GM21423 (cell line): ENCODE measurements around the gene LRRC18.

Experiments used
- ATAC-seq: cut with Tn5 transposase; IDR thresholded peaks from one replicate; pipeline ENCODE4 v1.9.1; 2021; ENCODE audit warnings: mild to moderate bottlenecking, moderate library complexity; ENCODE audit not compliant: unreplicated experiment

LRRC18 gene

GRCh38 chr10:48923748-48924147, 15.9 kb downstream of the LRRC18 start:
- ATAC-seq, result no peak

- ATAC-seq, result no peak
Observed at GRCh38 chr10:48913674-48914073, 26.0 kb downstream of the LRRC18 start.

- no peak for ATAC-seq
Observed at GRCh38 chr10:48910548-48910947, 29.1 kb downstream of the LRRC18 start.

- no peak for ATAC-seq
Observed at GRCh38 chr10:48907730-48908129, 31.9 kb downstream of the LRRC18 start.

GRCh38 chr10:48906841-48907240, 32.8 kb downstream of the LRRC18 start:
- no peak for ATAC-seq

GRCh38 chr10:48905311-48905710, 34.3 kb downstream of the LRRC18 start:
- no peak for ATAC-seq

- no peak for ATAC-seq
Observed at GRCh38 chr10:48904861-48905260, 34.8 kb downstream of the LRRC18 start.

GRCh38 chr10:48903151-48903550, 36.5 kb downstream of the LRRC18 start:
- ATAC-seq, result no peak

- ATAC-seq, result no peak
Observed at GRCh38 chr10:48902096-48902495, 37.5 kb downstream of the LRRC18 start.

GRCh38 chr10:48901319-48901718, 38.3 kb downstream of the LRRC18 start:
- ATAC-seq, result no peak

GRCh38 chr10:48900371-48900801, 39.3 kb downstream of the LRRC18 start:
- no peak for ATAC-seq

GRCh38 chr10:48899781-48900180, 39.9 kb downstream of the LRRC18 start:
- ATAC-seq, result no peak

GRCh38 chr10:48898426-48898825, 41.2 kb downstream of the LRRC18 start:
- ATAC-seq, result no peak

GRCh38 chr10:48897441-48897790, 42.2 kb downstream of the LRRC18 start:
- ATAC-seq, result no peak

GRCh38 chr10:48896756-48897440, 42.7 kb downstream of the LRRC18 start:
- no peak for ATAC-seq

- no peak for ATAC-seq
Observed at GRCh38 chr10:48895803-48896195, 43.8 kb downstream of the LRRC18 start.

- no peak for ATAC-seq
Observed at GRCh38 chr10:48894911-48895802, 44.5 kb downstream of the LRRC18 start.

- ATAC-seq, result no peak
Observed at GRCh38 chr10:48890888-48891850, 48.5 kb downstream of the LRRC18 start.

GRCh38 chr10:48887982-48888381, 51.7 kb downstream of the LRRC18 start:
- no peak for ATAC-seq

GRCh38 chr10:48885376-48885775, 54.3 kb downstream of the LRRC18 start:
- no peak for ATAC-seq
